Measurements from ENCODE around the gene TMEM156.
A peak's percentile ranks its signal among the peaks of the same experiment; 100 is the strongest.

TMEM156 gene

GRCh38 chr4:38940476-38940875 is 91.7 kb downstream of the TMEM156 start:
- no peaks in the 10 kb centered on the region for H3K27me3 Mint-ChIP-seq (ENCODE audit: low read depth)
- no peak overlapping the region for H3K4me3 Mint-ChIP-seq
- H3K9me3 Mint-ChIP-seq: no peaks in the 10 kb centered on the region
- H3K4me1 Mint-ChIP-seq: peaks cover 19% of the 10 kb centered on the region
- no peak overlapping the region for H3K27ac Mint-ChIP-seq
- peaks cover 53% of the 10 kb centered on the region for H3K36me3 Mint-ChIP-seq (ENCODE audit: low read depth)
- TF ChIP-seq CTCF (IDR thresholded peaks at IDR 0.05; ENCODE audit: unreplicated experiment in 3 of 3): no peak

- no peak for TF ChIP-seq CTCF (IDR thresholded peaks at IDR 0.05; ENCODE audit: unreplicated experiment in 3 of 3)
- no peak overlapping the region for H3K4me3 Mint-ChIP-seq
- H3K27ac Mint-ChIP-seq: no peak overlapping the region
- H3K27me3 Mint-ChIP-seq (ENCODE audit: low read depth): no peaks in the 10 kb centered on the region
- no peaks in the 10 kb centered on the region for H3K9me3 Mint-ChIP-seq
- peaks cover 19% of the 10 kb centered on the region for H3K4me1 Mint-ChIP-seq
- peaks cover 57% of the 10 kb centered on the region for H3K36me3 Mint-ChIP-seq (ENCODE audit: low read depth)
Observed at GRCh38 chr4:38939165-38939564, 93.0 kb downstream of the TMEM156 start.

GRCh38 chr4:38935391-38936073 is 96.7 kb downstream of the TMEM156 start:
- H3K36me3 Mint-ChIP-seq (ENCODE audit: low read depth): peaks cover 66% of the 10 kb centered on the region
- H3K27me3 Mint-ChIP-seq (ENCODE audit: low read depth): no peaks in the 10 kb centered on the region
- H3K27ac Mint-ChIP-seq: no peak overlapping the region
- H3K4me1 Mint-ChIP-seq: peaks cover 2% of the 10 kb centered on the region
- no peaks in the 10 kb centered on the region for H3K9me3 Mint-ChIP-seq
- no peak overlapping the region for H3K4me3 Mint-ChIP-seq
- TF ChIP-seq CTCF (IDR thresholded peaks at IDR 0.05; ENCODE audit: unreplicated experiment in 3 of 3): no peak

- H3K4me3 Mint-ChIP-seq: no peak overlapping the region
- H3K27ac Mint-ChIP-seq: no peak overlapping the region
- no peak for TF ChIP-seq CTCF (IDR thresholded peaks at IDR 0.05; ENCODE audit: unreplicated experiment in 3 of 3)
- H3K36me3 Mint-ChIP-seq (ENCODE audit: low read depth): peaks cover 69% of the 10 kb centered on the region
- H3K4me1 Mint-ChIP-seq: peaks cover 15% of the 10 kb centered on the region
- H3K9me3 Mint-ChIP-seq: no peaks in the 10 kb centered on the region
- H3K27me3 Mint-ChIP-seq (ENCODE audit: low read depth): no peaks in the 10 kb centered on the region
Observed at GRCh38 chr4:38931125-38931524, 101.1 kb downstream of the TMEM156 start.

GRCh38 chr4:38930707-38931106 is 101.5 kb downstream of the TMEM156 start:
- Mint-ChIP-seq H3K9me3 (no peaks in the 10 kb centered on the region), H3K36me3 (ENCODE audit: low read depth) (peaks cover 68% of the 10 kb centered on the region), H3K27me3 (ENCODE audit: low read depth) (no peaks in the 10 kb centered on the region), H3K4me3 (no peak overlapping the region), H3K27ac (peak overlapping the region in 2 of 3 experiments; percentile 25 to 67), H3K4me1 (peaks cover 19% of the 10 kb centered on the region)
- TF ChIP-seq CTCF (IDR thresholded peaks at IDR 0.05; ENCODE audit: unreplicated experiment in 3 of 3): no peak

- Mint-ChIP-seq H3K4me3 (no peak overlapping the region), H3K9me3 (no peaks in the 10 kb centered on the region), H3K27me3 (ENCODE audit: low read depth) (no peaks in the 10 kb centered on the region), H3K4me1 (peaks cover 24% of the 10 kb centered on the region), H3K36me3 (ENCODE audit: low read depth) (peaks cover 63% of the 10 kb centered on the region), H3K27ac (peak overlapping the region in 2 of 3 experiments; percentile 25 to 67)
- no peak for TF ChIP-seq CTCF (IDR thresholded peaks at IDR 0.05; ENCODE audit: unreplicated experiment in 3 of 3)
Observed at GRCh38 chr4:38930204-38930603, 102.0 kb downstream of the TMEM156 start.
